ENCODE results near the gene KIF6.

KIF6 gene

DNA sequence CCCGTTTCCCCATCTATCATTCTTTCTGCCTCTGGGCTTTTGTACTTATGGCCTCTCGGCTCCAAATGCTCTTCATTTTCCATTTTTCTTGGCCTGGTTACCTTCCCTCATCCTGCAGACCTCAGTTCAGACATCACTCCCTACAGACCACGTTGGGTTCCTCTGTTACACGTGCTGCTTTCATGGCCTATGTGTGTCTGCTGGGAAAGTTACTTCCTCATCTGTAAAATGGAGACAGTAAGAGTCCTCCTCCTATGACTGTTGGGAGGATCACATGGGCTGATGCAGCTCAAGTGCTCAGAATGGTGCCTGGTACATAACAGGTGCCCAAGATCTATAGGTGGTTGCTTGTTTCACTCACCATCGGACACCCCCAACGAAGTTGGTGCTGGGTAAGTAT is 424.5 kb downstream of the KIF6 start:
- DNase-seq (ENCODE audit: extremely low read depth, low read depth): no peak
- TF ChIP-seq, protein P1, sequence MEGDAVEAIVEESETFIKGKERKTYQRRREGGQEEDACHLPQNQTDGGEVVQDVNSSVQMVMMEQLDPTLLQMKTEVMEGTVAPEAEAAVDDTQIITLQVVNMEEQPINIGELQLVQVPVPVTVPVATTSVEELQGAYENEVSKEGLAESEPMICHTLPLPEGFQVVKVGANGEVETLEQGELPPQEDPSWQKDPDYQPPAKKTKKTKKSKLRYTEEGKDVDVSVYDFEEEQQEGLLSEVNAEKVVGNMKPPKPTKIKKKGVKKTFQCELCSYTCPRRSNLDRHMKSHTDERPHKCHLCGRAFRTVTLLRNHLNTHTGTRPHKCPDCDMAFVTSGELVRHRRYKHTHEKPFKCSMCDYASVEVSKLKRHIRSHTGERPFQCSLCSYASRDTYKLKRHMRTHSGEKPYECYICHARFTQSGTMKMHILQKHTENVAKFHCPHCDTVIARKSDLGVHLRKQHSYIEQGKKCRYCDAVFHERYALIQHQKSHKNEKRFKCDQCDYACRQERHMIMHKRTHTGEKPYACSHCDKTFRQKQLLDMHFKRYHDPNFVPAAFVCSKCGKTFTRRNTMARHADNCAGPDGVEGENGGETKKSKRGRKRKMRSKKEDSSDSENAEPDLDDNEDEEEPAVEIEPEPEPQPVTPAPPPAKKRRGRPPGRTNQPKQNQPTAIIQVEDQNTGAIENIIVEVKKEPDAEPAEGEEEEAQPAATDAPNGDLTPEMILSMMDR (IDR thresholded peaks at IDR 0.05; ENCODE audit: low read depth, low read length, missing control alignments): no peak

DNA sequence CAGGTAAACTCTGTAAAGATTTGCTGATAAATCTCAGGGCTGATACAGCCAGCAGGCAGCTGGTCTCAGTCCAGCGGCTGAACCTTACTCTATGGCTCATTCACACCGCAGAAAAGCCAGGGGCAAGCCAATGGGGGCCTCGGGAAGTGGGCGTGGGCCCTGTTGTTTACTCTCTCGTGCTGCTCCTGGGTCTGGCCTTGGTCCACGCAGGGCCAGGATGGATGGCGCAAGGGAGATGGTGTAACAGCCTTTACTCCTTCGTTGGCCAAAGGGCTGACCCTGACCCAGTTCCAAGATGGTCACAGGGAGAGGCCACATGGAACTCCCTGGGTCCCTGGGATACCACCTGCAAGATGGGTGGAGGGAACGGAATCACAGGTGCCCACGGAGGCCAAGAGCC is 427.1 kb downstream of the KIF6 start:
- H3K4me3 ChIP-seq (replicated peaks; ENCODE audit: low read depth, low read length): no peak overlapping the region
- TF ChIP-seq, protein P1 (IDR thresholded peaks at IDR 0.05; ENCODE audit: low read depth, low read length, missing control alignments): no peak
- no peak for DNase-seq (ENCODE audit: extremely low read depth, low read depth)

More for the DNA sequence above, 424.5 kb downstream of the KIF6 start:
- H3K4me3 ChIP-seq (replicated peaks; ENCODE audit: low read depth, low read length): no peak overlapping the region

DNA sequence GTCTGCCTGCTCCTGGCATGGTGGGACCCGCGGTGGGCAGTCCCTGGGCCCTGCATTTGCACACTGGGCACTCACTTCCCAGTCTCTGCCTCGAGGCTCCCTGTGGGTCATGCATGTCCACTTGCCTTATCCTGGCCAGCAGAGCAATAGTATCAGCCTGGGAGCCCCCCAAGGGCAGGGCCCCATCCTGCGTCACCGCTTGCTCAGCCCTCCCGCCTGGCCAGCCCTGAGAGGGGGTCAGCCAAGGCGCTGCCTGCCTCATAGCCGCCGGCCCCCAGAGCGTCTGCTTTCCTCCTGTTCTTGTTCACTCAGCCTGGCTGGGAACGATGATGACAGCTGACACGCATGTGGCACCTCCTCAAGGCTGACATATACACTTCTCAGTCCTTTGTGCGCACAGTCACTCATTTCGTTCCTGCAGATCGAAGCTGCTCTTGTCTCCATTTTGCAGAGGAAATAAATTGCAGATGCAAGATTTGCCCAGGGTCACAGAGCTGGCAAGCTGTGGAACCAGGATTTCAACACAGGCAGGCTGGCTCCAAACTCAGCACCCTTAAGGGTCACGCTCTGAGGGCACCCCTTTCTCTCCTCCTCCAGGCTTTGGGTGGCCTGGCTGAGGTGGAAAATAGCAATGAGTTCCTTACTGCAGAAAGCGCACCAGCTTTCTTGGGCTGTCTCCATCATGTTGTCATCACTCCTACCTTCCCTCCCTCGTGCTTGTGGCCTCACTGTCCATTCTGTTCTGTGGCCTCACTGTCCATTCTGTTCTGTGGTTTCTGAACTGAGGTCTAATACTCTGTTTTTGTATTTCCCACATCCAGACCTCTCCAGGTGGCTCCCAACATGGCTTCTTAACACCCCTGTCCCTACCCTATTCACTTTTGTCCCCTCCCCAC is 428.2 kb downstream of the KIF6 start:
- TF ChIP-seq, protein P1 (IDR thresholded peaks at IDR 0.05; ENCODE audit: low read depth, low read length, missing control alignments): no peak
- DNase-seq (ENCODE audit: extremely low read depth, low read depth): no peak
- no peak overlapping the region for H3K4me3 ChIP-seq (replicated peaks; ENCODE audit: low read depth, low read length)

DNA sequence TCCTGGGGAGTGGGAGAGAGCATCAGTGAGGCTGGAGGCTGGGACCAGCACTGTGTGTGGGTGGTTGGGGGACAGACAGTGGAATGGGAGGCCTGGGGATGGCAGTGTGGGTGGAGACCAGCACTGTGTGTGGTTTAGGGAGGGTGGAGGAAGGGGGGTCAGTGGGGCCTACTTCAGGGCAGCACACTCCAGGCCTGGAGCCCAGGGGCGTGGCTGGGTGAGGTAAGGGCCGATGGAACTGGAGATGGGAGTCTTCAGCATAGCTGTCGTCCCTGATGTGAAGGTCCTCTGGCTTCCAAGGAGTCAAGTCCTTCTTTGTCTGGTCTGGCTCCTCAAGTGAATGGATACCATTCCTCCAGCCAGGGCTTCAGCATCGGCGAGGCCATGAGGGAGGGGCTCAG is 429.6 kb downstream of the KIF6 start:
- TF ChIP-seq, protein P1 (IDR thresholded peaks at IDR 0.05; ENCODE audit: low read depth, low read length, missing control alignments): no peak
- no peak overlapping the region for H3K4me3 ChIP-seq (replicated peaks; ENCODE audit: low read depth, low read length)
- DNase-seq (ENCODE audit: extremely low read depth, low read depth): no peak

DNA sequence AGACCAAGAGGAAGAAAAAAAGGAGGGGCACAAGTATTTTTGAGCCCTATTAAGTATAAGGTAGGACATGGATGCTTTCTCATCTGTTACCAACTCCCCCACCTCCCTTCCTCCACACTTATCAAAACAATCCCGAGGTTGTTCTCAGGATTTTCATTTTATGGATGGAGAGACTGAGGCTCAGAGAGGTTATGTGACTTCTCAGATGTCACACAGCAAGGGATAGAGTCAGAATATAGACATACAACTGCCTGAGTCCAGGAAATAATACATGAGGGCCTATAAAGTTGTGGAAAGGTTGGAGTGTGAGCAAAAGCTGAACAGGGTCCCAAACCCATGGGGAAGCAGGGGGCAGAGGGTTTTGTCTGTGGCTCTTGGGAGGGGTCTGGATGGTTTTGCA is 430.3 kb downstream of the KIF6 start:
- no peak overlapping the region for H3K4me3 ChIP-seq (replicated peaks; ENCODE audit: low read depth, low read length)
- TF ChIP-seq, protein P1 (IDR thresholded peaks at IDR 0.05; ENCODE audit: low read depth, low read length, missing control alignments): no peak
- DNase-seq (ENCODE audit: extremely low read depth, low read depth): no peak

DNA sequence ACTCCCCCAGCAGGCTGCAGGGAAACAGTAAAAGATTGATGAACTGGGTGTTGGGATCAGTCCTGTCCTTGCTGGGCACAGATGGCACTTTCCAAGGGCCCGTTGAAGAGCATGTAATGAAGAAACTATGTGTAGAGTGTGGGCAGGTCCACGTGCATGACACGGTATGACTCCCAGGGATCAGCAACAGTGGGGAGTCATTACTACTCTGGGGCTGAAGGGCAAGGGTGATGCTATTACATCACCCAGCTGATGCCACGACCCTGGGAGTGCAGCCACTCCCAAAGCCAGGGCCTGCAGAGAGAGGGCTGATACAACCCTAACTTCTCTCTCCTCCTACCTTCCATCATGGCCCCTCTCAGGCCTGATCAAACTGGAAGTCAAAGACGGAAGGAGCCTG is 431.1 kb downstream of the KIF6 start:
- DNase-seq (ENCODE audit: extremely low read depth, low read depth): no peak
- TF ChIP-seq, protein P1 (IDR thresholded peaks at IDR 0.05; ENCODE audit: low read depth, low read length, missing control alignments): no peak
- no peak overlapping the region for H3K4me3 ChIP-seq (replicated peaks; ENCODE audit: low read depth, low read length)
